Ovary (tissue), 3 donors: ENCODE data around the gene WDR20.

Source experiments
- POLR2A ChIP-seq: fragments of 450-650 bp; IDR thresholded peaks from one replicate; pipeline ENCODE4 v1.6.1; 2017; ENCODE audit warnings: antibody characterized with exemption, mild to moderate bottlenecking, moderate library complexity
- TF ChIP-seq, protein P1 (sequence below), 3 donors: fragments of 450-650 bp in 2 of 3; fragments of 200-600 bp in 1 of 3; IDR thresholded peaks; one replicate each; pipeline versions ENCODE4 v1.5.1 to v1.8.0; 2016 to 2022; ENCODE audit warnings: antibody characterized with exemption in 3 of 3, mild to moderate bottlenecking in 1 of 3
- donor health status: DM: no; HTN: no; CAD: no.

DNA sequence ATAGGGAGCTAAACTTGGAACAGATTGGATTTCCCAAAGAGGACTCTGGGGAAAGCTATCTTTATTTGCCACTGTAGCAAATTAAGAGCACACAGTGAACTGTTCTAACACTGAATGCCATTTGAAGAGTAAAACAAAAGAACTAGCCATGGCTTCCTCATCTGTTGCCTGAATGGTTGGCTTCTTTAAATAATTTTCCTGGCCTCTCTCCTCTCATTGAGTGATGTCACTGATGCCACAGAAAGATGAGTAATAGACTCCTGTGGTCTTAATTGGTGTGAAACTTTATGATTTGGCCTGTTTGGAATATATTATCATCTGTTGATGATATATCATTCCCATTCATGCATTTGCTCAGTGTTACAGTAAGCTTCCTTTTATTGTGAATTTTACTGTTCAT is 42.5 kb downstream of the WDR20 start:
- TF ChIP-seq, protein P1, sequence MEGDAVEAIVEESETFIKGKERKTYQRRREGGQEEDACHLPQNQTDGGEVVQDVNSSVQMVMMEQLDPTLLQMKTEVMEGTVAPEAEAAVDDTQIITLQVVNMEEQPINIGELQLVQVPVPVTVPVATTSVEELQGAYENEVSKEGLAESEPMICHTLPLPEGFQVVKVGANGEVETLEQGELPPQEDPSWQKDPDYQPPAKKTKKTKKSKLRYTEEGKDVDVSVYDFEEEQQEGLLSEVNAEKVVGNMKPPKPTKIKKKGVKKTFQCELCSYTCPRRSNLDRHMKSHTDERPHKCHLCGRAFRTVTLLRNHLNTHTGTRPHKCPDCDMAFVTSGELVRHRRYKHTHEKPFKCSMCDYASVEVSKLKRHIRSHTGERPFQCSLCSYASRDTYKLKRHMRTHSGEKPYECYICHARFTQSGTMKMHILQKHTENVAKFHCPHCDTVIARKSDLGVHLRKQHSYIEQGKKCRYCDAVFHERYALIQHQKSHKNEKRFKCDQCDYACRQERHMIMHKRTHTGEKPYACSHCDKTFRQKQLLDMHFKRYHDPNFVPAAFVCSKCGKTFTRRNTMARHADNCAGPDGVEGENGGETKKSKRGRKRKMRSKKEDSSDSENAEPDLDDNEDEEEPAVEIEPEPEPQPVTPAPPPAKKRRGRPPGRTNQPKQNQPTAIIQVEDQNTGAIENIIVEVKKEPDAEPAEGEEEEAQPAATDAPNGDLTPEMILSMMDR (IDR thresholded peaks at IDR 0.05), result no peak
- TF ChIP-seq POLR2A, result no peak
